GM15510 (cell line): ENCODE data around the gene COA5.

Experiments used
- POLR2A ChIP-seq: IDR thresholded peaks from 3 replicates; pipeline ENCODE4 v1.6.1; 2011; ENCODE audit warnings: borderline replicate concordance; ENCODE audit not compliant: insufficient read length; ENCODE audit errors: extremely low read depth

The COA5 gene, protein sequence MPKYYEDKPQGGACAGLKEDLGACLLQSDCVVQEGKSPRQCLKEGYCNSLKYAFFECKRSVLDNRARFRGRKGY

GRCh38 chr2:98608116-98608961, at the start of gene COA5, which contains the start of gene UNC50:
COA5 (minus strand) TSS chr2:98608512; CDS start chr2:98608405, 107 bp downstream.
UNC50 (plus strand) TSS chr2:98608589; CDS start chr2:98609760, 1,171 bp downstream.
- peak; percentile 84 for TF ChIP-seq POLR2A

- TF ChIP-seq POLR2A = no peak
Measured at GRCh38 chr2:98656800-98657199, 48.5 kb upstream of the COA5 start.

- no peak for TF ChIP-seq POLR2A
Measured at GRCh38 chr2:98654699-98655495, 46.6 kb upstream of the COA5 start.

DNA sequence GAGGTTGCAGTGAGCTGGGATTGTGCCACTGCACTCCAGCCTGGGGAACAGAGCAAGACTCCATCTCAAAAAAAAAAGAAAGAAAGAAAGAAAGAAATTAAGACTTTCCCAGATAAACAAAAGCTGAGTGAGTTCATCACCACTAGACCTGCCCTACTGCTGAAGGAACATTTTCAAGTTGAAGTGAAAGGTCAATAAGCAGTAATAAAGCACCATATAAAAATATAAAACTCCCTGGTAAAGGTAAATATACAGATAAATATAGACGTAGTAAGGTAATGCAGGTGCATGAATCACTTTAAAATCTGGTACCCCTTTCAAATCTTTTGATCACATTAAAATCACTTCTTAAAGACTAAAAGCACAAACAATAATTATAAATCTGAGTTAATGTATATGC, 42.7 kb upstream of the COA5 start:
- no peak for TF ChIP-seq POLR2A

DNA sequence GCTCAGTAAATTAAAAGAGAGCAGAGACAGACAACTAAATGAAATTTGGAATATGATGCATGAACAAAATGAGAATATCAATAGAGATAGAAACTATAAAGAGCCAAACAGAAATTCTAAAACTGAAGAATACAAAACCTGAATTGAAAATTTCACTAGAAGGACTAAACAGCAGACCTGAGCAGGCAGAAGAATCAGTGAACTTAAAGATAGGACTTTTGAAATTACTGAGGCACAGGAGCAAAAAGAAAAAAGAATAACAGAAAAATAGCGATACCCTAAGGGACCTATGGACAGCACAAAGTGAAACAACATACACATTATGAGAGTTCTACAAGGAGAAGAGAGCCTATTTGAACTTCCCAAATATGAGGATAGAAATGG, 41.7 kb upstream of the COA5 start:
- no peak for TF ChIP-seq POLR2A

- no peak for TF ChIP-seq POLR2A
Measured at GRCh38 chr2:98649135-98649991, 41.1 kb upstream of the COA5 start.

GRCh38 chr2:98648451-98648850, 40.1 kb upstream of the COA5 start:
- TF ChIP-seq POLR2A = no peak

DNA sequence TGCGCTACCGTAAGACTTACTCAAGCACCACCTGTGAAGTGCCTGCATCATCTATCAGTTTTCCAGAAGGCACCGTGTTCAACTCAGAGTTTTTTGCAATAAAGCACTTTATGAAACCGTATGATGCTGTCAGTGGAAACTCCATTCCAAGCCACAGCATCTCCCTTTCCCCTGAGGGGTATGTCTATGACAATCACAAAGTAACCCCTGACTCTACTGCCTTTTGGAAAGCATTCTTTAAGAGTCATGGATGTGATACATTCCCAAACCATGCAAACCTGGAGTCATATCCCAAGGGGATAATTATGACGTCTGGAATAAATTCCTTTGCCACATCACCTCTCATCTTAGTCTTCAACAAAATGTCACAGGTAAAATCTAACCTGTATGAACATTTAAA, 39.3 kb upstream of the COA5 start:
- no peak for TF ChIP-seq POLR2A

GRCh38 chr2:98643496-98644100, 35.3 kb upstream of the COA5 start:
- no peak for TF ChIP-seq POLR2A

GRCh38 chr2:98637401-98638147, 29.3 kb upstream of the COA5 start:
- no peak for TF ChIP-seq POLR2A

DNA sequence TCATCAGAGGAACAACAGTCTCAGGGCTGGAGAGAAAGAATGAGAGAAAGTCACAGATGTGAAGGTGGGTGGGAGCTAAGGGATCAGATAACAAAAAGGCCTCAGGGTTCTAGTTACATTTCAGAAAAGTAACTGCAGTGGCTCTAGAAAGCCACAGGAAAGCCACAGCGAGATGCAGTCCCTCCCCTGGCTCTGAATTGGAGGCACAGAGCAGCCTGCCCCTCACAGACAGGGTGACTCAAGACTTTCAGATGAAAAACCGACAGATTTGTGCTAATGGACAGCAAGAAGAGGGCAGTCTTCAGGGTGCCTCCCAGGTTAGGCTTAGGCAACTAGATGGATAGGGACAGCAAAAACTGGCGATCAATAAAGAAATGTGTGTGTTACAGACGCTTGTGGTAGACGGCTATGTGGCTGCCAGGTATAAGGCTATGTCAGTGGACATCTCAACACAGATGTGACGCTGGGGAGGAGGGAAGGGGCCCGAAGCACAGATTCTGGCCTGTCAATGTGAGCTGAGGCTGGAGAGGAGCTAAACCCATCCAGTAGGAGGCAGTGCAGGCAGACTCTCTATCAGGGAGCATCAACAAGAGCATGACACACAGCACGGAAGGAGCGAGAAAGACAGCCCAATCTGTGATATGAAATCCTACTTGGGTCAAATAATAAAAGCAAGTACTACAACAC, 26.2 kb upstream of the COA5 start:
- no peak for TF ChIP-seq POLR2A

DNA sequence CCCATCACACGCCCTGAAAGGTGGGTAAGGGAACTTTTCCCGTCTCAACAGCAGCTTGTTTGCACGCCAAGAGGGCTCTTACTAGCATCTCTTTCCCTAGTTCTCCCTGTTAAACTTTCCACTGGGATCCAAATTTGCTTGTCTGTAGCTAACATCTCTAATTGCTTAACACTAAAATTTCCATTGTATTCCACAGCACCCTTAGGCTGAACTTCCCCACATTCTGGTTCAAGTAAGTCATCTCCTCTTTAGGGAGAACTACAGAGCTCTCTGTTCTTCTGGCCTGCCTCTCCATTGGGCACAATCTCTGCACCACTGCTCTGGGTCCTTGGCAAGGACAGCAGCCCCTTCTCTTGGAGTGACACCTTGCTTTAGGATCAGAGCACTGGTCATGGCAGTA, 24.0 kb upstream of the COA5 start:
- TF ChIP-seq POLR2A = no peak

DNA sequence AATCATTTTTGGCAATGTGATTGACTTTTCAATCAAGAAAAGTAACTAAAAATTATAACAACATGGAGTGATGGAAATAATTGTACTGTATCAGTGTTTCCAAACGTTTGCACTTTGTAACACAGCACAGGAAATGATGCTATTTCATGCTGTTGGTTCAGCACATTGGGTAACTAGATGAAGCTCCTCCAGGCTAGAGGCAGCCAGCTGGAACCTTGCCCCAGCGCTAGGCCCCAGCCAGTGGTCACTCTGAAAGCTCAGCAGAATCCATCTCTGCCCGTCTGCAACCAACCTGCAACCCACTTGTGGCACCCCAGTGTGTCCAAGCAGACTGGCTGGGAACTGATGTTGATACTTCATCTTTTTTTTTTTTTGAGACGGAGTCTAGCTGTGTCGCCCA, 15.3 kb upstream of the COA5 start:
- TF ChIP-seq POLR2A = no peak

GRCh38 chr2:98617149-98617548, 8.8 kb upstream of the COA5 start:
- TF ChIP-seq POLR2A = no peak

DNA sequence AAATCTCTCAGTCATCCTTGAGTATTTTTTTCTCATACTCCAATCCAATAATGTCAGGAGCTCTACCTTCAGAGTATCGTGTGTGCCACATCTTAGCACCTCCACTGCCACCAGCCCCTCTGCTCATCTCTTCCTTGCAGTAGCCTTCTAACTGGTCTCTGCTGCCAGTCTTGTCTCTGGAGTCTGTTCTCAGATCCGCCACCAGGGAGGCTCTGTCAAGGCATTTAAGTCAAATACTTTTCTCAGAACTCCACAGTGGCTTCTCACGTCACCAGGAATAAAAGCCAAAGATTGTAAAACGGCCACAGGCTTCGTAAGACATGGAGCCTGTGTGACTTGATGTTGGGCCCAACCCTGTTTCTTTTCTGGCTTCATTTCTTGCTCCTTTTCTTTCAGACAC, 7.2 kb upstream of the COA5 start:
- TF ChIP-seq POLR2A = no peak
